TTC549 (cell line): Measurements from ENCODE around the gene B9D1.

Experiments
- FAIRE-seq: peaks from 2 replicates; lab custom pipeline; 2012; peaks lifted over from hg19 to GRCh38; lab: Jason Lieb, UNC

Gene B9D1

DNA sequence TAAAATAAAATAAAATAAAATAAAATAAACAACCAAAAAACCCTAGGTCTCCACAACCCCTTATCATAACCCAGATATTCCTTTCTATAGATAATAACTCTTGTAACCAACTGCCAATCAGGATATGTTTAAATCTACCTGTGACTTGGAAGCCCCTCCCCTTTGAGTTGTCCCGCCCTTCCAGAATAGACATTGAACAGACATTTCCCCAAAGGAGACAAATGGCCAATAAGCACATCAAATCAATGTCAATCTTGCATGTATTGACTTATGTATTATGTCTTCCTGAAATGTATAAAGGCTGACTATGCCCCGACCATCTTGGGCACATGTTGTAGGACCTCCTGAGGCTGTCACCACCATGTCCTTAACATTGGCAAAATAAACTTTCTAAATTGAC lies 14.3 kb upstream of the B9D1 start:
- no peak for FAIRE-seq

DNA sequence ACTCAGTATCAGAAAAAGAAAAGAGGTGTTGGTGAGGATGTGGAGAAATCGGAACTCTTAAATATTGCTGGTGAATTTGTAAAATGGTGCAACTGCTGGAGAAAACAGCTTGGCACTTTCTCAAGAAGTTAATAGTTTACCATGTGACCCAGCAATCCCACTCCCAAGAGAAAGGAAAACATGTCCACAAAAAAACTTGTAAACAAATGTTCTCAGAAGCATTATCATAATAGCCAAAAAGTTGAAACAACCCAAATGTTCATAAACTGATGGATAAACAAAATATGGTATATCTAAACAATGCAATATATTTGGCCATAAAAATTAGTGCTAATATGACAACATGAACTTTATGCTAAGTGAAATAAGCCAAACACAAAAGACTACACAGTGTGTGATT lies 13.2 kb upstream of the B9D1 start:
- no peak for FAIRE-seq

DNA sequence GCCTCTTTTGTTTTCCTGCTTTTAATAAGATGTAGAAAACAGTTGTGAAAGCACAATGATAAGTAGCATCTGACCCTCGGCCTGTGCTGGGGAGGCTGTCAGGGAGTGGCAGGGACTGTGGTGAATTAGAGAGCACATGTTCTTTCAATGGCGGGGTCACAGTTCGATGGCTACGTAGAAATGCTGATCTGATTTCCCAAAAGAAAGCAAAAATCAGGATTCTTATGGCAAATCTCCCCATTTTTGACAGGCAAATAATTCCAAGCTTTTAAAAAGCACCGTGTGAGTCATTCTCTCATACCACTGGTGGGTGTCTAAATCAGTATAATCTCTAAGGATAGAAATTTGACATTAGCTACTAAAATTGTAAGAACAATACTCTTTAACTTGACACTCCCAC lies 11.6 kb upstream of the B9D1 start:
- FAIRE-seq, result no peak

- FAIRE-seq, result no peak
Observed at GRCh38 chr17:19372866-19373504, 10.5 kb upstream of the B9D1 start.

DNA sequence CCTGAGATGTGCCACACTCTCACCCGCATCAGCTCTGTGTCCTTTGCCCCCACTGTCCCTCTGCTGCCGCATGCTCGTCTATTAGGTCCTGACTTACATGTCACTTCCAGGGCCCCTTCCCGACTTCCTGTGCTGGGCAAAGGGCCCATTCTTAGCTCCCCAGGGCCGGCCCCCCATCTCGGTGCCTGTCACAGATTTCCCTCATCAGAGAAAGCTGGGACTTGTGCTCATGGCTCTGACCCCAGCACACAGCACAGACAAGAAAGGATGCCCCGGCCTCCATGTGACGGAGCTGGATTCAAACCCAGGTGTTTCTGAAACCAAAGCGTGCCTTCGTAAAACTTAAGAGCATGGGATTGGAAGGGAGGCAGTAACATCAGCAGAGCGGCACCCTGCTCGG lies 9.9 kb upstream of the B9D1 start:
- FAIRE-seq, result no peak

- FAIRE-seq, result no peak
Observed at GRCh38 chr17:19372011-19372370, 9.5 kb upstream of the B9D1 start.

- no peak for FAIRE-seq
Observed at GRCh38 chr17:19371259-19372010, 8.9 kb upstream of the B9D1 start.

DNA sequence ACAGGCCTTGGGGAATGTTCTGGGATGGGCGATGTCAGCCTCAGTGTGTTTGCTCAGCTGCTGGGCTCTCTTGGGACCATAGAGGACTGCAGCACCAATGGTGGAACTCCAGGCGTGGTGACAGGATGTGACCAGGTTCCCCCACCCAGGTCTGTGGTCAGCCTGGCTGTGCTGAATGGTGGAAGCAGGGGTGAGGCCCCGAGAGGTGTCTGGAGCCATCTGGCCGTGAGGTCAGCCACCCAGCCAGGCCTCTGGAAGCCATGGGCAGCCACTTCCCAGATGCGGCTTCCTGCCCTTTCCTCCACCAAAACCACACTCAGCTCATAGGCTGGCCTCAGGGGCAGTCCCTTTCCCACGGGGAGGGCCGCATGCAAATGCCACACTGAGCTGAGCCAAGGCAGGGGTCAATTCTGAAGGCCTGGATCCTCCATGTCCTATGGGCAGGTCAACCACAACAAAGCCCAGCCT lies 8.0 kb upstream of the B9D1 start:
- no peak for FAIRE-seq

- no peak for FAIRE-seq
Observed at GRCh38 chr17:19369846-19370492, 7.4 kb upstream of the B9D1 start.

DNA sequence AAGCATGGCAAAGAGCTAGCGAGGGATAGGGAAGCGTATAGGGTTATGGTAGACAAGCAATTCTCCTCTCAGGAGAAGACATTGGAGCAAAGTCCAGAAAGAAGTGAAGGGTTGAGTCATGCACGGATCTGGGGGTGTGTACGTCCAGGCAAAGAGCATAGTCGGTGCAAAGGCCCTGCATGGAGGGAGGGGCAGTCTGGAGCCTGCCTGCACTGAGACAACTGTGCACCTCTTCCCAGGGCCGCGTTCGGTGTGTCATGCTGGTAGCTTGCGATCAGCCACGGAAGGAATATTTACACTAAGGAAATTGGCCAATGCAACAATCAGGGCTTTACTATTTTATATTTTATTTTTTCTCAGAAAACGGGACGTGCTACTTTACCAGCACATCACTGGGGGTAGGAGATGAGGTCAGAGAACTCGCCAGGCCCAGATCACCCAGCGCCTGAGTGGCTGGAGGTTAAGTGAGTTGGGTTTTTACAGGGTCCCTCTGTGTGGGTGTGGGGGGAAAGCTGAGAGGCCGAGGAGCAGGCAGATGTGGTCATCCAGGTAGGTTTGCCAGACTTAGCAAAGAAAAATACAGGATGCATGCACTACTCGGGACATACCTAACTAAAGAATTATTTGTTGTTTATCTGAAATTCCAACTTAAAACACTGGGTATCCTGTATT lies 6.7 kb upstream of the B9D1 start:
- no peak for FAIRE-seq

DNA sequence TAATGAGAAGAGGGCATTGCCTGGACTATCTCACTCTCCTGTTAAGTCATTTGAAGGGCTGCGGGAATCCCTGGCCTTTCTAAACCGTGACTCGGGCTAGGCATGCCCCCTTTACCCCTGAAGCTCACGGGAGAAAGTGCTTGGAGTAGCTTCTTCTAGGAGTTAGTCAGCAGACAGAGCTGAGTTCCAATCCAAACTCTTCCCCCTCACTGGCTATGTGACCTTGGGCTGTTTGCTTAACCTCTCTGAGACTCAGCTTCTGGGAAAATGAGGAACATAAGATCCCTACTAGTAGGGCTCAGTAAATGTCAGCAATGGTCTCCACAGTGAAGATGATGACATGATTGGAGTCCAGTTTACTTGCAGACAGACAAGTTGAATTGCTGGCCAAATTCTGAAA lies 5.7 kb upstream of the B9D1 start:
- no peak for FAIRE-seq

GRCh38 chr17:19366637-19366972 lies 4.1 kb upstream of the B9D1 start:
- no peak for FAIRE-seq

DNA sequence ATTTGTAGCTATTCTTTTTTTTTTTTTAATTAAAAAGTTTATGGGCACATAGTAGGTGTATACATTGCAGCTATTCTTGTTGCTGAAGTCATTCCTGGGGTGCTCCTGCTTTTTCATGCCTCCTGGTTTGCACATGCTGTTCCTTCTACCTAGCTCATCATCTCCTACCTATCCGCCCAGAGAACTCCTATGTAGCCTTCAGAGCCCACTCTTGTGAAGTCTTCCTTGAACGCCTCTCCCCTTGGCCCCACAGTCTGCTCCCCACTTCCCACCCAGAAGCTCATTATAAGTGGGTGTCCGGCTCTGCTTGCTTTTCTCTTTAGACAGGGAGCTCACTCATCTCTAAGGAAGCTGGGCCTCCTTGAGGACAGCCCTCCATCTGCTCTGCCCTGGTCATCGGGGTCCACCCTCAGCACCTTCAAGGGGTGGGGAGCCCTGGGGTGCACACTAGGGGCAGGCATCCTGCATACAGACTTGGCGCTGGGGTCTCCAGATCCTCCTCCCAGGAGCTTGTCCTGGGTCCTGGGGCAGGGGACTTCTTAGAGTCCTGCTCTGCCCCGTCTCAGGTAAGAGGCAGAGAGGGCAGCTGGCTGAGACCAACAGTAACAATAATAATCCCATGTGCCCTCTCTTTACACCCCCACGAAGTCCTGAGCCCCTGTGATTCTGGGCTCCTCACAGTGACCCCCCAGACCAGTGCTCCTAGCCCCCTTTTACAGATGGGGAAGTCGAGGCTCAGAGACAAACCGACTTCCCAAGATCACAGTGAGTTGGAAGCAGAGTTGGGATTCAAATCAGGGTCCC lies 3.5 kb upstream of the B9D1 start:
- FAIRE-seq, result no peak

DNA sequence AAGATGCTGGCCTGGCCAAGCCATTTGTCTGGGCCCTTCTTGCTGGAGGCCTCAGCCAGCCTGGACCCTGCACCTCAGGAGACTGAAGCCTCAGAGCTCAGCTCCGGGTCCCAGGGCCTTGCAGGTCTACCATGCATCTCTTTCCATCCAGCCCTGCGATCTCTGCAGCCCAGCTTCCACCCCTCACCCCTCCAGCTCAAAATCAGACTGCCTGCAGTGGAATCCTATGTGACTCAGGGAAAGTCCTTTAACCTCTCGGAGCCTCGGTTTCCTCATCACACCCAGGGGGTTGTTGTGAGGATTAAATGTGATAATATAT lies 2.9 kb upstream of the B9D1 start:
- FAIRE-seq, result no peak

DNA sequence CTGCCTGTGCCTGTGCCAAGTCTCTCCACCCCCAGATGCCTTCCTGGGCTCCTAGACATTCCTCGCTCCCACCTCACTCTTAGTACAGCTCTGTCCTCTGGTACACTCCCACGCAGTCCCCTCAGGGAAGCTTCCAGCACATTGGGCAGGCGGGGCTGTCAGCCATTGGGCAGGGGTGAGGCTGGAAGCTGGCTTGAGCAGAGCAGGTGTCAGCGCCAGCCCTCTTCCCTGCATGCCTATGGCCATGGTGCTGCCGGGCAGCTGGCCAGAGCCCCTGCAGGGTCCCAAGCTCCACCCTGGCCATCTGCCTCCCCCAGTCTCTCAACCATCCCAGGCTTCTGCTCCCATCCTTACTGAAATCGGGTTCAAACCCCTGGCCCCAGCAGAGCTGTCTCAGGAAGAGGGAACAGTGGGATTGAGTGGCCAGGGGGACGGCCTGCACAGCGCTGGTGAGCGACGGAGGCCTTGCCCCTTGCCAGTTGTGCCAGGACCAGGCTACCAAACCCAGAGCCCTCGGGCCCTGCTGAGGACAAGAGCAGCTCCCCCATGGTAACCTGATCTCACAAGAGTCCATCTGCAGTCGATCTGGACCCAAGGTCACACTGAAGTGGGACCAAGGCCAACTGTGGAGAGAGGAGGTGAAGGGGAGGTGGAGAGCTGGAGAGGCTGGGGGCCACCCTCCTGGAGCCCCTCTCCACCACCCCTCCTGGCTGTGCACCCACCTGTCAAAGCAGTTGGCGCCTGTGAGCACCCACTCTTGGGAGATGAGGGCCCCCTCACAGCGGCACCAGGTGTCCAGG lies 2.4 kb upstream of the B9D1 start:
- FAIRE-seq, result no peak

DNA sequence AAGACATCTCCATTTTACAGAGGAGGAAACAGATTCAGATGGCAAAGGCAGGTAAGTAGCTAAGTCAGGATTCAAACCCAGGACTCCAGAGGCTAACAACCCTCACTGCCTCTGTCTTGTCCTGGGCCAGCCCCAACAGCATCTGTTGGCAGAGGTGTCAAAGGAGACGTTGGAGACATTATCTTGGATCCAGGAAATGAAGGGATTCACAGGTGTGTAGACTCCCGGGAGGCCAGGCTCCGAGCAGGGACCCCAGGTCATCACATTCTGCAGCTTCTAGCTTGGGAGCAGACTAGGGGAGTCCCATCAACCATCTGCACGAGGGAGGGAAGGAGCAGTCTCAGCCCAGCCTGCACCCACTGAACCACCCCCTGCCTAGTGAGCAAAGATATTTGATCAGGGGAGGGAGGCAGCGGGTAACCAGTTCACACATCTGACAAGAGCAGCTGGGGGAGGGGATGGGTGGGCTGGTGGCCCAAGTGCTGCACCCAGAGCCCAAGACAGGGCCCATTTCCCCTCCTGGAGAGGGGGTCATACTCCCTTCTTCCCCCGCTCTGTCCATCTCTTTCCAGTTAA lies 1.0 kb upstream of the B9D1 start:
- FAIRE-seq, result no peak

DNA sequence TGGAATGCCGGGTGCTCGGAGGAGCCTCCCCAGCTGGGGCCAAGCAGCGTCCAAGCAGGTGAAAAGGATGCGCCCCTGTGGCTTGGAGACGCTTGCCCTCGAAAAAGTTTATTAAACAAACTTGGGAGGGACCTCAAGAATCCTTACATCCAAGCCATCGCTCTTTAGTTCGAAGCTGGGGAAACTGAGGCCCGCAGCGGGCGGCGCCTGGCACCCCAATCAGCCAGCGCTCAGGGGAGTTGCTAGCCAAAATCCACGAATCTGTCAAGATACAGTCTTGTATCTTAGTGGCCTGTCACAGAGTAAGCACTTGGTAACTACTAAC lies 553 bp upstream of the B9D1 start:
- no peak for FAIRE-seq

DNA sequence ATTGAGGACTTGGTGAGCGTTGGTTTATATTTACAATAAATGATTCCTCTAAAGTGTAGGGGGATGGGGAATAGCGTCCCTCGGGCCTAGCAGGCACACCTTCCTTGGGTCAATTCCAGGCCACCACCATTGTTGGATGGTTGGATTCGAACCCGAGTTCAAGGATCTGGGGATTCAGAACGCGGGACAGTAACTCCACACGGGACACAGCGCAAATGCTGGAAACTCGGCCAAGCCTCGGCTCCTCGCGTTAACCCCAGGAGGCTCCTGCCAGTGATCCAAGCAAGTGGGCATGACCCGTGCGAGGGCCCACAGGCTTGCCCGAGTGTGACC lies 613 bp downstream of the B9D1 start:
- no peak for FAIRE-seq

GRCh38 chr17:19361326-19361725 lies 1.2 kb downstream of the B9D1 start:
- no peak for FAIRE-seq

- no peak for FAIRE-seq
Observed at GRCh38 chr17:19360772-19361171, 1.8 kb downstream of the B9D1 start.

- FAIRE-seq, result no peak
Observed at GRCh38 chr17:19359856-19360255, 2.7 kb downstream of the B9D1 start.

DNA sequence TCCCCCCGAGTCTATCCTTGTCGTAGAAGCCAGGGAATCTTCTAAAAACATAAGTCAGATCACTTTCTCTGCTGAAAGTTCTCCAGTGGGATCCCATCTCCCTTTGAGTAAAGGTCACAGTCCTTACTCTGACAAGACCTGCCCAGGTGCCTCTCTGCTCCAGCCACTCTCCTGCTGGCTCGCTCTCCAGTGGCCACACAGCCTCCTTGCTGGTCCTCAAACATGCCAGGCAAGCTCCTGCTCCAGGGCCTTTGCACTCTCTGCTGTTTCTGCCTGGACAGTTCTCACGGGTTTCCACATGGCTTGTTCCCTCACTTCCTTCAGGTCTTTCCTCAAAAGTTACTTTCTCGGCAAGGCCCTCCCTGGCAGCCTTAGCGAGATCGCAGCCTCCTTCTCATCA lies 3.4 kb downstream of the B9D1 start:
- no peak for FAIRE-seq
